Measurements from ENCODE around the gene SRGAP1.
A peak's percentile ranks its signal among the peaks of the same experiment; 100 is the strongest.
"Not testable (repeated sequence)": the region's sequence is repeated elsewhere in the genome, so short reads cannot be mapped to it uniquely, and the experiment has no call there.

The SRGAP1 gene

GRCh38 chr12:64010069-64010686 is 165.7 kb downstream of the SRGAP1 start:
- no peaks in the 10 kb centered on the region for H3K79me2 ChIP-seq (ENCODE audit: control insufficient read depth, insufficient read depth, low read length, poor library complexity)

GRCh38 chr12:64016521-64016920 is 172.0 kb downstream of the SRGAP1 start:
- Histone ChIP-seq H3K36me3 (ENCODE audit: control insufficient read depth in 1 of 2, insufficient read depth in 2 of 2, low read length in 2 of 2) (no peaks in the 10 kb centered on the region), H3K4me2 (ENCODE audit: low read length) (no peak overlapping the region), H2AFZ (ENCODE audit: insufficient read depth, low read length, poor library complexity) (no peak overlapping the region), H2BK120ac (ENCODE audit: insufficient read depth, low read length, poor library complexity) (no peak overlapping the region), H3K9me3 (ENCODE audit: insufficient read depth, low read depth, low read length) (no peaks in the 10 kb centered on the region), H2AK5ac (ENCODE audit: low read length) (no peak overlapping the region), H3K4me1 (ENCODE audit: control insufficient read depth in 1 of 2, insufficient read depth in 2 of 2, low read length in 2 of 2) (no peaks in the 10 kb centered on the region), H3K27ac (ENCODE audit: low read depth, low read length) (no peak overlapping the region), H2BK5ac (ENCODE audit: low read depth, low read length, poor library complexity) (no peak overlapping the region), H3K79me1 (ENCODE audit: low read length) (no peaks in the 10 kb centered on the region), H3K23ac (ENCODE audit: low read length) (no peak overlapping the region), H3K9ac (ENCODE audit: low read length) (no peak overlapping the region), H4K12ac (ENCODE audit: low read depth, low read length) (no peak overlapping the region), H3K14ac (ENCODE audit: low read length) (no peak overlapping the region), H2BK12ac (ENCODE audit: low read length) (no peak overlapping the region), H3K4me3 (ENCODE audit: low read depth, low read length) (no peak overlapping the region), H4K8ac (ENCODE audit: low read depth, low read length) (no peak overlapping the region), H3K4ac (ENCODE audit: low read depth, low read length) (no peak overlapping the region), H3K18ac (ENCODE audit: low read length) (no peak overlapping the region), H3K27me3 (ENCODE audit: insufficient read depth, low read length) (no peaks in the 10 kb centered on the region), H3K79me2 (ENCODE audit: control insufficient read depth, insufficient read depth, low read length, poor library complexity) (no peaks in the 10 kb centered on the region), H4K91ac (ENCODE audit: low read depth, low read length) (no peak overlapping the region)
- no CpG with 5 or more reads among the region's 5 CpGs for WGBS (ENCODE audit: extremely low coverage, insufficient coverage, insufficient read length)
- DNase-seq, result no peak

More at GRCh38 chr12:64010069-64010686, 165.7 kb downstream of the SRGAP1 start:
- Histone ChIP-seq H4K91ac (ENCODE audit: low read depth, low read length) (no peak overlapping the region), H2AFZ (ENCODE audit: insufficient read depth, low read length, poor library complexity) (no peak overlapping the region), H3K14ac (ENCODE audit: low read length) (no peak overlapping the region), H3K4me3 (ENCODE audit: low read depth, low read length) (no peak overlapping the region), H3K9me3 (ENCODE audit: insufficient read depth, low read depth, low read length) (no peaks in the 10 kb centered on the region), H3K4me1 (ENCODE audit: control insufficient read depth in 1 of 2, insufficient read depth in 2 of 2, low read length in 2 of 2) (no peaks in the 10 kb centered on the region), H3K4ac (ENCODE audit: low read depth, low read length) (no peak overlapping the region), H3K36me3 (ENCODE audit: control insufficient read depth in 1 of 2, insufficient read depth in 2 of 2, low read length in 2 of 2) (no peaks in the 10 kb centered on the region), H3K27ac (ENCODE audit: low read depth, low read length) (no peak overlapping the region), H4K12ac (ENCODE audit: low read depth, low read length) (no peak overlapping the region), H3K23ac (ENCODE audit: low read length) (no peak overlapping the region), H3K18ac (ENCODE audit: low read length) (no peak overlapping the region), H2BK12ac (ENCODE audit: low read length) (no peak overlapping the region), H4K8ac (ENCODE audit: low read depth, low read length) (no peak overlapping the region), H3K4me2 (ENCODE audit: low read length) (no peak overlapping the region), H2BK120ac (ENCODE audit: insufficient read depth, low read length, poor library complexity) (no peak overlapping the region), H3K27me3 (ENCODE audit: insufficient read depth, low read length) (no peaks in the 10 kb centered on the region), H3K9ac (ENCODE audit: low read length) (no peak overlapping the region), H3K79me1 (ENCODE audit: low read length) (no peaks in the 10 kb centered on the region), H2AK5ac (ENCODE audit: low read length) (no peak overlapping the region), H2BK5ac (ENCODE audit: low read depth, low read length, poor library complexity) (no peak overlapping the region)
- no CpG with 5 or more reads among the region's 4 CpGs for WGBS (ENCODE audit: extremely low coverage, insufficient coverage, insufficient read length)
- DNase-seq, result no peak

- H2BK12ac ChIP-seq (ENCODE audit: low read length); H3K4me2 ChIP-seq (ENCODE audit: low read length); H3K18ac ChIP-seq (ENCODE audit: low read length); H4K8ac ChIP-seq (ENCODE audit: low read depth, low read length); H2AK5ac ChIP-seq (ENCODE audit: low read length); H4K91ac ChIP-seq (ENCODE audit: low read depth, low read length); H3K4me3 ChIP-seq (ENCODE audit: low read depth, low read length); H2BK120ac ChIP-seq (ENCODE audit: insufficient read depth, low read length, poor library complexity); H4K12ac ChIP-seq (ENCODE audit: low read depth, low read length); H3K79me1 ChIP-seq (ENCODE audit: low read length); H3K4ac ChIP-seq (ENCODE audit: low read depth, low read length); H3K79me2 ChIP-seq (ENCODE audit: control insufficient read depth, insufficient read depth, low read length, poor library complexity); H3K9me3 ChIP-seq (ENCODE audit: insufficient read depth, low read depth, low read length); H3K27me3 ChIP-seq (ENCODE audit: insufficient read depth, low read length); H2BK5ac ChIP-seq (ENCODE audit: low read depth, low read length, poor library complexity); H3K4me1 ChIP-seq (ENCODE audit: control insufficient read depth in 1 of 2, insufficient read depth in 2 of 2, low read length in 2 of 2); H3K23ac ChIP-seq (ENCODE audit: low read length); H3K9ac ChIP-seq (ENCODE audit: low read length); H3K36me3 ChIP-seq (ENCODE audit: control insufficient read depth in 1 of 2, insufficient read depth in 2 of 2, low read length in 2 of 2); H2AFZ ChIP-seq (ENCODE audit: insufficient read depth, low read length, poor library complexity); H3K14ac ChIP-seq (ENCODE audit: low read length); H3K27ac ChIP-seq (ENCODE audit: low read depth, low read length): not testable (repeated sequence)
- no CpG with 5 or more reads among the region's 8 CpGs for WGBS (ENCODE audit: extremely low coverage, insufficient coverage, insufficient read length)
- DNase-seq, result peak; percentile 22 to 69
Observed at GRCh38 chr12:64018116-64018515, 173.6 kb downstream of the SRGAP1 start.

- Histone ChIP-seq H3K79me2 (ENCODE audit: control insufficient read depth, insufficient read depth, low read length, poor library complexity) (no peaks in the 10 kb centered on the region), H2BK12ac (ENCODE audit: low read length) (no peak overlapping the region), H3K79me1 (ENCODE audit: low read length) (no peaks in the 10 kb centered on the region), H3K18ac (ENCODE audit: low read length) (no peak overlapping the region), H2AFZ (ENCODE audit: insufficient read depth, low read length, poor library complexity) (no peak overlapping the region), H3K9ac (ENCODE audit: low read length) (no peak overlapping the region), H3K4me3 (ENCODE audit: low read depth, low read length) (no peak overlapping the region), H3K23ac (ENCODE audit: low read length) (no peak overlapping the region), H4K8ac (ENCODE audit: low read depth, low read length) (no peak overlapping the region), H3K36me3 (ENCODE audit: control insufficient read depth in 1 of 2, insufficient read depth in 2 of 2, low read length in 2 of 2) (no peaks in the 10 kb centered on the region), H3K27me3 (ENCODE audit: insufficient read depth, low read length) (no peaks in the 10 kb centered on the region), H3K14ac (ENCODE audit: low read length) (no peak overlapping the region), H3K4ac (ENCODE audit: low read depth, low read length) (no peak overlapping the region), H4K91ac (ENCODE audit: low read depth, low read length) (no peak overlapping the region), H3K4me2 (ENCODE audit: low read length) (no peak overlapping the region), H2BK5ac (ENCODE audit: low read depth, low read length, poor library complexity) (no peak overlapping the region), H3K27ac (ENCODE audit: low read depth, low read length) (no peak overlapping the region), H2BK120ac (ENCODE audit: insufficient read depth, low read length, poor library complexity) (no peak overlapping the region), H3K9me3 (ENCODE audit: insufficient read depth, low read depth, low read length) (no peaks in the 10 kb centered on the region), H2AK5ac (ENCODE audit: low read length) (no peak overlapping the region), H4K12ac (ENCODE audit: low read depth, low read length) (no peak overlapping the region), H3K4me1 (ENCODE audit: control insufficient read depth in 1 of 2, insufficient read depth in 2 of 2, low read length in 2 of 2) (no peaks in the 10 kb centered on the region)
- no peak for DNase-seq
Observed at GRCh38 chr12:64018524-64018923, 174.0 kb downstream of the SRGAP1 start.
